Measurements from ENCODE around the gene CACNA1C.

DNA sequence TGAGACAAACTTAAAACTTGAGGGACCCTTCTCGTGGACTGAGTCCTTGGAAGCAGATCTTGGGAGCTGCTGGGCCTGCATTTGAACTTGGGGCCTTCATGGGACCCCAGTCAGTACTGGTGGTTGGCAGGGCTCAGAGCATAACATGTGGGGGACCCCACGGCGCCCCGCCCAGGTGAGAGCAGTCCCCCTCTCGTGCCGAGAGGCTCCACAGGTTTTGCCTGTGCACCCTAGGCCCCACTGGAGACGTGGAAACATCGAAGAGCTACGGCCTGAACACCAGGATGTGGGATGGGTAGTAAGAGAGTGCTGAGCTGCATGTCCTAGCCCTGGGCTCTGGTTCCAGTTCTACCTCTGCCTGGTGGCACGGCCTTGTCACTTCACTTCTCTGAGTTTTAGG is 84.1 kb downstream of the CACNA1C start:
- no peak for TF ChIP-seq EP300 (IDR thresholded peaks at IDR 0.05)
- TF ChIP-seq, protein P1, sequence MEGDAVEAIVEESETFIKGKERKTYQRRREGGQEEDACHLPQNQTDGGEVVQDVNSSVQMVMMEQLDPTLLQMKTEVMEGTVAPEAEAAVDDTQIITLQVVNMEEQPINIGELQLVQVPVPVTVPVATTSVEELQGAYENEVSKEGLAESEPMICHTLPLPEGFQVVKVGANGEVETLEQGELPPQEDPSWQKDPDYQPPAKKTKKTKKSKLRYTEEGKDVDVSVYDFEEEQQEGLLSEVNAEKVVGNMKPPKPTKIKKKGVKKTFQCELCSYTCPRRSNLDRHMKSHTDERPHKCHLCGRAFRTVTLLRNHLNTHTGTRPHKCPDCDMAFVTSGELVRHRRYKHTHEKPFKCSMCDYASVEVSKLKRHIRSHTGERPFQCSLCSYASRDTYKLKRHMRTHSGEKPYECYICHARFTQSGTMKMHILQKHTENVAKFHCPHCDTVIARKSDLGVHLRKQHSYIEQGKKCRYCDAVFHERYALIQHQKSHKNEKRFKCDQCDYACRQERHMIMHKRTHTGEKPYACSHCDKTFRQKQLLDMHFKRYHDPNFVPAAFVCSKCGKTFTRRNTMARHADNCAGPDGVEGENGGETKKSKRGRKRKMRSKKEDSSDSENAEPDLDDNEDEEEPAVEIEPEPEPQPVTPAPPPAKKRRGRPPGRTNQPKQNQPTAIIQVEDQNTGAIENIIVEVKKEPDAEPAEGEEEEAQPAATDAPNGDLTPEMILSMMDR (IDR thresholded peaks at IDR 0.05), result no peak
- no peak for TF ChIP-seq POLR2AphosphoS5 (IDR thresholded peaks at IDR 0.05)
- no peak for TF ChIP-seq POLR2A (IDR thresholded peaks at IDR 0.05; ENCODE audit: low read depth)
